Activated naive CD8-positive, alpha-beta T cell (primary cell): ENCODE results near the gene AGR3.
"Not testable (repeated sequence)": the region's sequence is repeated elsewhere in the genome, so short reads cannot be mapped to it uniquely, and the experiment has no call there.

ENCODE experiments used
- H3K27ac Mint-ChIP-seq: one replicate; pipeline ENCODE4 v1.8.0; 2021; ENCODE audit warnings: mixed read lengths
- H3K27me3 Mint-ChIP-seq: one replicate; pipeline ENCODE4 v1.8.0; 2021; ENCODE audit warnings: mixed read lengths
- H3K36me3 Mint-ChIP-seq: one replicate; pipeline ENCODE4 v1.8.0; 2021; ENCODE audit warnings: mixed read lengths
- H3K4me1 Mint-ChIP-seq: one replicate; pipeline ENCODE4 v1.8.0; 2021; ENCODE audit warnings: low read depth, mixed read lengths
- H3K4me3 Mint-ChIP-seq: one replicate; pipeline ENCODE4 v1.8.0; 2021; ENCODE audit warnings: mild to moderate bottlenecking, mixed read lengths
- H3K9me3 Mint-ChIP-seq: one replicate; pipeline ENCODE4 v1.8.0; 2021; ENCODE audit warnings: low read depth, mixed read lengths

AGR3 gene

DNA sequence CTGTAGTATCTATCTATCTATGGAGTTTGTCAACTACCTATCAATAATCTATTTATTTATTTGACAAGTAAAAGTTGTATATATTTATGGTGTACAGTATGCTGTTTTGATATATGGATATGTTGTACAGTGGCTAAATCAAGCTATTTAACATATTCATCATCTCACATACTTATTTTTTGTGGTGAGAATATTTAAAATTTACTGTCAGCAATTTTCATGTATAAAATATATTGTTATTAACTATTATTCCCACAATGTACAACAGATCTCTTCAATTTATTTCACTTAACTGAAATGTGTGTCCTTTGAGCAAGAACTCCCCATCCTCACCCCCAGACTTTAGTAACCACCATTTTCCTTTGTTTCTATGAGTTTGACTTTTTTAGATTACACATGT is 14.5 kb downstream of the AGR3 start:
- H3K9me3 Mint-ChIP-seq: peaks cover 7% of the 10 kb centered on the region
- H3K4me1 Mint-ChIP-seq: no peaks in the 10 kb centered on the region
- H3K36me3 Mint-ChIP-seq: no peaks in the 10 kb centered on the region
- peaks cover 7% of the 10 kb centered on the region for H3K27me3 Mint-ChIP-seq
- H3K4me3 Mint-ChIP-seq: no peak overlapping the region
- H3K27ac Mint-ChIP-seq: no peak overlapping the region

GRCh38 chr7:16853189-16853588 is 28.6 kb downstream of the AGR3 start:
- H3K27me3 Mint-ChIP-seq, H3K4me1 Mint-ChIP-seq, H3K9me3 Mint-ChIP-seq, H3K36me3 Mint-ChIP-seq, H3K27ac Mint-ChIP-seq, H3K4me3 Mint-ChIP-seq: not testable (repeated sequence)

DNA sequence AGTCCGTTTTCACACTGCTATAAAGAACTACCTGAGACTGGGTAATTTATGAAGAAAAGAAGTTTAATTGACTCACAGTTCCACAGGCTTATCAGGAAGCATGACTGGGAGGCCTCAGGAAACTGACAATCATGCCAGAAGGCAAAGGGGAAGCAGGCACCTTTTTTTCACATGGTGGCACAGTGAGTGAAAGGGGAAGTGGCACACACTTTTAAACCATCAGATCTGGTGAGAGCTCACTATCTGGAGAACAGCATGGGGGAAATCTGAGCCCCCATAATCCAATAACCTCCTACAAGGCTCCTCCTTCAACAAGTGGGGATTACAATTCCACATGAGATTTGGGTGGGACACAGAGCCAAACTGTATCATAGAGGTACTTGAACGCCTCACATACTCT is 30.0 kb downstream of the AGR3 start:
- peaks cover 2% of the 10 kb centered on the region for H3K27me3 Mint-ChIP-seq
- no peaks in the 10 kb centered on the region for H3K9me3 Mint-ChIP-seq
- H3K4me3 Mint-ChIP-seq: no peak overlapping the region

GRCh38 chr7:16850614-16851466 is 30.9 kb downstream of the AGR3 start:
- Mint-ChIP-seq H3K27me3 (peaks cover 2% of the 10 kb centered on the region), H3K9me3 (no peaks in the 10 kb centered on the region), H3K4me1 (peaks cover 3% of the 10 kb centered on the region), H3K36me3 (no peaks in the 10 kb centered on the region), H3K27ac (no peak overlapping the region), H3K4me3 (no peak overlapping the region)

More for the DNA sequence above, 30.0 kb downstream of the AGR3 start:
- H3K4me1 Mint-ChIP-seq: peaks cover 3% of the 10 kb centered on the region
- no peaks in the 10 kb centered on the region for H3K36me3 Mint-ChIP-seq
- no peak overlapping the region for H3K27ac Mint-ChIP-seq

- Mint-ChIP-seq H3K4me3 (no peak overlapping the region), H3K27ac (no peak overlapping the region), H3K36me3 (no peaks in the 10 kb centered on the region), H3K4me1 (peaks cover 3% of the 10 kb centered on the region), H3K27me3 (peaks cover 2% of the 10 kb centered on the region), H3K9me3 (no peaks in the 10 kb centered on the region)
Observed at GRCh38 chr7:16849296-16850148, 32.3 kb downstream of the AGR3 start.

- no peaks in the 10 kb centered on the region for H3K9me3 Mint-ChIP-seq
- H3K36me3 Mint-ChIP-seq: no peaks in the 10 kb centered on the region
- no peak overlapping the region for H3K27ac Mint-ChIP-seq
- H3K27me3 Mint-ChIP-seq: peaks cover 2% of the 10 kb centered on the region
- no peak overlapping the region for H3K4me3 Mint-ChIP-seq
- H3K4me1 Mint-ChIP-seq: peaks cover 3% of the 10 kb centered on the region
Observed at GRCh38 chr7:16847381-16847860, 34.4 kb downstream of the AGR3 start.

DNA sequence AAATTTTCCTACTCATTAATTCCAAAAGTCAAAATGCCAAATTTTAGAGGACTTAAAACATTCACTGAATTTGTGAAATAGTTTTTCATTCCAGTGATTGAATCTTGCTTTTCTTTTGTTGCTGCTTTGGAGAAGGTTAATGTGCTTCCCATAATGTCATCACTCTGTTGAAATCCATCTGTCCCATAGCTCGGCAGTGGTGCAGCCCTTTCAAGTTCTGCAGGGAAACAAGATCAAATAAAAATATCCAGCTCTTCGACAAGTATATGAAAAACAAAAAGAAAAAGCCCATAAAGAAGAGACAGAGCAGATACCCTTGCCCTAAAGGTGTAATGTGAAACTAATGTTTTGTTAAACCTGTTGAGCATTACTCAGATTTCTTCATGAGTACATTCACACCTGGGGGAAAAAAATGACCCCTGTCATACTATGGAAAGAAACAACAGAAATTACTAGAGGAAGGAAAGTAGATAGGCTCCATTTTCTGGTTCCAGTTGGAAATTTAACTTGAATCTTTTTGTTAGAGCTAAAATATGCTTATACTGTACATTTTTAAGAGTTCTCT is 35.1 kb downstream of the AGR3 start:
- Mint-ChIP-seq H3K9me3 (no peaks in the 10 kb centered on the region), H3K4me3 (no peak overlapping the region), H3K4me1 (peaks cover 2% of the 10 kb centered on the region), H3K27ac (no peak overlapping the region), H3K27me3 (no peaks in the 10 kb centered on the region), H3K36me3 (no peaks in the 10 kb centered on the region)

DNA sequence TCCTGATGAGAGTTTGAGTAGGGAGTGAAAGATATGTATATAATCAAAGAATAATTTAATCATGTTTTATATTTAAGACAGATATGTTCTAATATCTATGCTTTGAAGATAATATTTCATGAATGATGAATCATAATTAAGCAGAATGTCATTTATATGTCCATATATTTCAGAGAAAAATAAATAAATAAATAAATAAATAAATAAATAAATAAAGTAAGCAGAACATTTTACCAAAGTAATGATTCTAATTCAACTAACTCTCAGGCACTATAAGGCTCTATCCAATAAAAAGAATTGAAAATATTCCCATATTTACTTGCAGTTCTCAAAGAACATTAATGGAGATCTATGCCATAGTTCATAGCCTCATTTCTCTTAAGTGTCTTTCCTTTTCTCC is 36.0 kb downstream of the AGR3 start:
- no peak overlapping the region for H3K4me3 Mint-ChIP-seq
- H3K4me1 Mint-ChIP-seq: no peaks in the 10 kb centered on the region
- no peaks in the 10 kb centered on the region for H3K9me3 Mint-ChIP-seq
- H3K27ac Mint-ChIP-seq: no peak overlapping the region
- H3K27me3 Mint-ChIP-seq: no peaks in the 10 kb centered on the region
- H3K36me3 Mint-ChIP-seq: no peaks in the 10 kb centered on the region

- no peak overlapping the region for H3K4me3 Mint-ChIP-seq
- no peak overlapping the region for H3K27ac Mint-ChIP-seq
- no peaks in the 10 kb centered on the region for H3K27me3 Mint-ChIP-seq
- no peaks in the 10 kb centered on the region for H3K9me3 Mint-ChIP-seq
- no peaks in the 10 kb centered on the region for H3K36me3 Mint-ChIP-seq
- no peaks in the 10 kb centered on the region for H3K4me1 Mint-ChIP-seq
Observed at GRCh38 chr7:16841681-16842080, 40.1 kb downstream of the AGR3 start.

GRCh38 chr7:16840094-16840493 is 41.7 kb downstream of the AGR3 start:
- no peaks in the 10 kb centered on the region for H3K9me3 Mint-ChIP-seq
- H3K4me3 Mint-ChIP-seq: no peak overlapping the region
- no peaks in the 10 kb centered on the region for H3K36me3 Mint-ChIP-seq
- H3K4me1 Mint-ChIP-seq: no peaks in the 10 kb centered on the region
- H3K27me3 Mint-ChIP-seq: no peaks in the 10 kb centered on the region
- H3K27ac Mint-ChIP-seq: no peak overlapping the region

DNA sequence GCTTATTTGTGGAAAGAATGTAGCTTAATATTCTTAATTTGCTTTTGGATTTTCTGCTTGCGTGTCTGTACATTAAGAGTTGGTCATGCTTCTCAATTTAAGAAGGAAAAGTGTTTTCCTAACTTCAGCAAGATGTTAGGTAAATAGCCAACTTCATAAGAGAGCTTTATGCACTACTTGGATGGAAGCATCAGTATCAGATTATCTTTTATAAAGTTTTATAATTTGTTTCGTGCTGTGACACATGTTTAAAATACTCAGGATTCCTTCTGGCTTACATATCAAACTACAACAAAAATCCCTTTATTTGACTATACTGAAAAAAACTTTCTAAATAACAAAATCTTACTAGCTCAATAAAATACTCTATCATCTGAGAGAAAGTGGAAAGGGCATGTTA is 42.1 kb downstream of the AGR3 start:
- Mint-ChIP-seq H3K4me3 (no peak overlapping the region), H3K27me3 (no peaks in the 10 kb centered on the region), H3K4me1 (no peaks in the 10 kb centered on the region), H3K36me3 (no peaks in the 10 kb centered on the region), H3K27ac (no peak overlapping the region), H3K9me3 (no peaks in the 10 kb centered on the region)

GRCh38 chr7:16838891-16839290 is 42.9 kb downstream of the AGR3 start:
- Mint-ChIP-seq H3K27me3 (no peaks in the 10 kb centered on the region), H3K9me3 (no peaks in the 10 kb centered on the region), H3K4me3 (no peak overlapping the region), H3K4me1 (no peaks in the 10 kb centered on the region), H3K27ac (no peak overlapping the region), H3K36me3 (no peaks in the 10 kb centered on the region)

- H3K27me3 Mint-ChIP-seq: no peaks in the 10 kb centered on the region
- no peaks in the 10 kb centered on the region for H3K9me3 Mint-ChIP-seq
- H3K27ac Mint-ChIP-seq: no peak overlapping the region
- H3K4me3 Mint-ChIP-seq: no peak overlapping the region
- H3K36me3 Mint-ChIP-seq: no peaks in the 10 kb centered on the region
- no peaks in the 10 kb centered on the region for H3K4me1 Mint-ChIP-seq
Observed at GRCh38 chr7:16838386-16838785, 43.4 kb downstream of the AGR3 start.

DNA sequence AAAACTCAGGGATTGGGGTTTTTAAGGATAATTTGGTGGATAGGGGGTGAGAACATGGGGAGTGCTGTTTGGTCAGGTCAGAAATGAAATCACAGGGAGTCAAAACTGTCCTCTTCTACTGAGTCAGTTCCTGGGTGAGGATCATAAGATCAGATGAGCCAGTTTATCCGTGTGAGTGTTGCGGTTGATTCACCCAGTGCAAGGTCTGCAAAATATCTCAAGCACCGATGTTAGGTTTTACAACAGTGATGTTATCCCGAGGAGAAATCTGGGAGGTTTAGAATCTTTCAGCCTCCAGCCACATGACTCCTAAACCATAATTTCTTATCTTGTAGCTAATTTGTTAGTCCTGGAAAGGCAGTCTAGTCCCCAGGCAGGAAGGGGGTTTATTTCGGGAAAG is 45.3 kb downstream of the AGR3 start:
- Mint-ChIP-seq H3K4me3 (no peak overlapping the region), H3K4me1 (no peaks in the 10 kb centered on the region), H3K27ac (no peak overlapping the region), H3K36me3 (no peaks in the 10 kb centered on the region), H3K9me3 (no peaks in the 10 kb centered on the region), H3K27me3 (no peaks in the 10 kb centered on the region)

DNA sequence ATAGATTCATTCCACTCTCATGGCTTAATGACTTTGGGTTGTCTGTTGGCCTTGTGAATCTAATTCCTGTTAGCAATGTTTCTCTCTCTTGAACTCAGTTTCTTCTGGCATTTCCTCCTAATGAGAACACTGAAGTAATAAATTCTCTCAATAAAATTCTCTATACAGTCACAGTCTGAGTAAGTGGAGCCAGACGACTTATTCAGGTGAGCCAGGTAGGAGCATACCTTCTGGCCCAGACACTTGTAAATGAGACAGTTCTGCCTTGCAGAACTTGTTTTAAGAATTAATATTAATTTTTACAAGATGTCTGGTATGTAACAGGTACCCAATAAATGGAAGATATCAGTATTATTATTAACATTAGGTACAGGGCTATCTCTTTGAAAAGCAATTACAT is 48.4 kb downstream of the AGR3 start:
- Mint-ChIP-seq H3K36me3 (no peaks in the 10 kb centered on the region), H3K4me3 (no peak overlapping the region), H3K27ac (no peak overlapping the region), H3K27me3 (no peaks in the 10 kb centered on the region), H3K4me1 (no peaks in the 10 kb centered on the region), H3K9me3 (peaks cover 9% of the 10 kb centered on the region)
